Activated naive CD8-positive, alpha-beta T cell treated with anti-CD3 and anti-CD28 coated beads, Interleukin-2, amount 50 U/mL, for 24 hours (primary cell): Measurements from ENCODE around the gene ADAMTS9.

Source experiments
- ATAC-seq: fragments of 150-1000 bp; cut with Tn5 transposase; one replicate; pipeline ENCODE4 v1.10.0; 2021
- DNase-seq: peaks from one replicate; pipeline ENCODE4 v3.0.0; 2021
- H3K27ac Mint-ChIP-seq: one replicate; pipeline ENCODE4 v1.8.0; 2021; ENCODE audit warnings: mild to moderate bottlenecking, mixed read lengths
- H3K27me3 Mint-ChIP-seq: one replicate; pipeline ENCODE4 v1.8.0; 2021; ENCODE audit warnings: mixed read lengths
- H3K36me3 Mint-ChIP-seq: one replicate; pipeline ENCODE4 v1.8.0; 2021; ENCODE audit warnings: low read depth, mixed read lengths
- H3K4me1 Mint-ChIP-seq: one replicate; pipeline ENCODE4 v1.8.0; 2021; ENCODE audit warnings: mixed read lengths
- H3K4me3 Mint-ChIP-seq: one replicate; pipeline ENCODE4 v1.8.0; 2021; ENCODE audit warnings: mild to moderate bottlenecking, moderate library complexity, mixed read lengths
- H3K9me3 Mint-ChIP-seq: one replicate; pipeline ENCODE4 v1.8.0; 2021; ENCODE audit warnings: mixed read lengths

ADAMTS9 gene

DNA sequence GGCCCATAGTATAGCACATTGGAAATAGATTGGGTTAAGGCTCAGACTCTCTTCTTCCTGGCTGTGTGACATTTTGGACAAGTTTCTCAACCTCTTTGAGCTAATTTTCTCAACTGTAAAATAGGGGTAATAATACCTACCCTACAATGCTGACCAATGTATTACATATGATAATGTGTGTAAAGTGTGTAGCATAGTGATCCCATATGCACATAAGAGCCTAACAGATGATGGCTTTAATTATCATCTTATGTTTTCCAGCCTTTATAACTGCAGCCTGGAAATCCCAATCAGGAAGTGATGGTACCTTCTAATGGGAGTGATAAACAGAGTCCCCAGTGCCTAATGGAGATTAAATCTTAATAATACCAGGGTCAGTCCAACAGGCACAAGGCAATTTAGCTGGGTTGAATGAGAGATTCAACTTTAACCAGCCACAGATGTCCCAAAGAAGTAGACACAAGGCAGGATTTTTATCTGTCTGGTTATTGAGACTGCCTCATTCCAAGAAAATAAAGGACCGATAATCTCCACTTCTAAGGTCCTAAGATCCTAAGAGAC, 12.0 kb downstream of the ADAMTS9 start:
- ATAC-seq (no peak), DNase-seq (no peak)
- no peaks in the 10 kb centered on the region for H3K27me3 Mint-ChIP-seq
- no peak overlapping the region for H3K4me3 Mint-ChIP-seq
- H3K4me1 Mint-ChIP-seq = no peaks in the 10 kb centered on the region
- H3K27ac Mint-ChIP-seq = no peak overlapping the region
- H3K9me3 Mint-ChIP-seq = no peaks in the 10 kb centered on the region
- no peaks in the 10 kb centered on the region for H3K36me3 Mint-ChIP-seq

DNA sequence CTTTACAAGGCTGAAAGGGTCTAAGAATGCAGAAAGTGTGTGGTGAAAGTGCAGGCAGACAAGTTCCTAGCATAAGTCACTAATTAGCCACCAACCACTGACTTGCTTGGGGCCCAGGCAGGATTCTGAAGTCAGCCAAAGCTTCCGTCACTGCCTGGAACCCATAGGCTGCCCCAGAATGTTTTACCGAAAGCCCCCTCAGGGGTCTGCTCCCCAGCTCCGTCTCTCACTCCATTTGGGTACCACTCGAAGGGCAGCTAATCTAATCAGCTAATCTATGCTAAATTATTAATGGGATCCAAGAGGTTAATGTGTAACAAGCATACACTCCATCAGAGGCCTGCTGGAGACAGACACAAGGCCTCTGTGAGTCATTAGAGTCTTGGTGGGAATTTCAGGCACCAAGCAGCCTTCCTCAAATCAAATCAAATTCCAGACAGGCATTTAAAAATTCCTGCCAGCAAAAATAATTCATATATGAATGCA, 13.2 kb downstream of the ADAMTS9 start:
- ATAC-seq = no peak
- no peak for DNase-seq
- Mint-ChIP-seq H3K9me3 (no peaks in the 10 kb centered on the region), H3K27ac (no peak overlapping the region), H3K4me3 (no peak overlapping the region), H3K27me3 (no peaks in the 10 kb centered on the region), H3K36me3 (no peaks in the 10 kb centered on the region), H3K4me1 (no peaks in the 10 kb centered on the region)

DNA sequence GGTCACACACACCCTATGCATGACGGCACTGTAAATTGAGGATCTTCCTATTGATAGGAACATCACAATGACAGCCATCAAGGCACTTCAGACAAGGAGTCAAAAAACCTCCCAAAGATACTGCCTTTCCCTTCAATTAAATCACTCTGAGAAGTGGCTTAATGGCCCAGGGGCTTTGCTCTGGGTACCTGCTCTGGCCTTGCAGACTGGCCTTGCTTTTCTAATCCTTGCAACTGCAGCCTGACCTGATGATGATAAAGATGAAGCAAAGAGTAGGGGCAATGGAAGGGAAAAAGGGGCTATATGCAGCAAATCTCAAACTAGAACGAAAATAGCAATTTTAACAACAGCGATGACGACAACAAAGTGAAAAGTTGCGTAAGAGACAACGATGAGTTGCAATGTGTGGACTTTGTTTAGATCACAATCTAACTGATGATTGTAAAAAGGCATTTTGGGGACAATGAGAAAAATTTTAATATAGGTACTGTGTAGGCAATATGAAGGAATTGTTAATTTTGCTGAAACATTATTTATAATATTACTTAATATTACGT, 14.6 kb downstream of the ADAMTS9 start:
- ATAC-seq (no peak), DNase-seq (no peak)
- H3K27ac Mint-ChIP-seq = no peak overlapping the region

DNA sequence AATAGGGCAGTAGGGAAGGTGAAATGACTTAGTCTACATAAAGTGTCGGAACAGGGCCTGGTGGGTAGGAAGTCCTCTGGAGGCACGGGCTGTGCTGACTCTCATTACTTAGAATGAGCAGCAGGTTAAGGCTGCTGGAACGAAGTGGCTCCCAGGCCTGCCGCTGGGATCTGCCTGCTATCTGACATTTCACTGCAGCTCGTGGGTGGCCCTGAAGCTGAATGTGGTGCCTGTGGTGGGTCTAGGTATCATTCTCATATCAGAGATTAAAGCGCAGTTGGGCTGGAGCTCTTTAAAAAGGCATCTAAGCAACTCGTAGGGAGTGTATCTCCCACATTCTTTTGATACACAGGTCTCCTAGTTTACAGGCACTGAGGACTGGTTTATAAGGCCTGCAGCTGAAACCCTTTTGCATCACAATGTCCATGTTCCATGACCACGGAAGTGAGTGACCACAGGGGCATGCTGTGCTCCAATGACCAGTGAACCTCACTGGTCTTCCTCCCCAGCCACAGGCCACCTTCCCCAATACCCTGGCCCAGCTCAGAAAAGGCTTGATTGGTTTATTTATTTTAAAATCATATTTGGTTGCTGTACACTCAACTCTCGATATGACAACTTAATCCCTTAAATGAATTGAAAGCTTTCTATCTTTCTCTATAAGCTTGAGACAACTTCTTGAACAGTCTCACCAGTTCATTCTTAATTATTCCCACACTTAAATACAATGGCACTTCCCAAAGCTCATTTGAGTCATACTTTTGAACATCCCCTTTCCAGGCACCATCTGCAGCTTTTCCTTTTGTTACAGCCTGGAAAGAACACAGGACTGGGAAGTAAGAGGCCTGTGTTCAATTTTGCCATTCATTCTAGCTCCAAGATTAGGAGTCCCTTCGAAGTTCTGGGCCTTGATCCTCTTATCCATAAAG, 19.0 kb downstream of the ADAMTS9 start:
- H3K9me3 Mint-ChIP-seq = no peaks in the 10 kb centered on the region
- no peaks in the 10 kb centered on the region for H3K4me1 Mint-ChIP-seq
- no peak for ATAC-seq
- no peak overlapping the region for H3K4me3 Mint-ChIP-seq
- no peak for DNase-seq
- no peak overlapping the region for H3K27ac Mint-ChIP-seq
- no peaks in the 10 kb centered on the region for H3K27me3 Mint-ChIP-seq
- no peaks in the 10 kb centered on the region for H3K36me3 Mint-ChIP-seq

More for the DNA sequence above, 14.6 kb downstream of the ADAMTS9 start:
- no peak overlapping the region for H3K4me3 Mint-ChIP-seq
- H3K4me1 Mint-ChIP-seq = no peaks in the 10 kb centered on the region
- H3K27me3 Mint-ChIP-seq = no peaks in the 10 kb centered on the region
- no peaks in the 10 kb centered on the region for H3K36me3 Mint-ChIP-seq
- H3K9me3 Mint-ChIP-seq = no peaks in the 10 kb centered on the region

DNA sequence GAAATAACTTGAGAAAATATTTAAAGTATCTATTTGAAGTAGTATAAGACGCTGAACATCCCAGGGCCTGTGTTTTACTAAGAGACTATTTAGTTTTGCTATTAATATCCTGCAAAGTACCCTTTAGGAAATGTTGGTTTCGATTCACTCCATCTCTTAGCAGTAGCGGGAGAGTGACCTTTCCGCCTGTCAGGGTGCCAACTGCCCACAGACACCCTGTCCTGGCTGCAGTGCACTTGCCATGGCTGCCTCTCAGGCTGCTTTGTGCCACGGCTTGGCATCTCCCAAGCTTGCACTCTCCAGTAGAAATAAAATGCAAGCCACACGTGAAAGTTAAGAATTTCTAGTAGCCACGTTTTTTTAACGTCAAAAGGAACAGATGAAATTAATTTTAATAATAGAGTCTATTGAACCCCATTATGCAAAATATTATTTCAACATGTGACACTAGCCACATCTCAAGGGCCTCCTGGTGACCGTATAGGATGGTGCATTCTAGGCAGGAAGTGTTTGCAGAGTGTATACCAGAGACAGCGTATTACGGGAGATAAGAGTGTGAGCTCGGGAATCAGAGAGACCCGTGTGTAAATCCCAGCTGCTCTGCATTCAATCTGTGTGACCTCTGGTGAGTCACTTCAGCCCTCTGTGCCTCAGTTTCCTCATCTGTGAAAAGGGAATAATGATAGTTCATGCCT, 19.8 kb downstream of the ADAMTS9 start:
- H3K27ac Mint-ChIP-seq = no peak overlapping the region
- H3K27me3 Mint-ChIP-seq = no peaks in the 10 kb centered on the region
- DNase-seq = no peak
- ATAC-seq = no peak
- no peaks in the 10 kb centered on the region for H3K9me3 Mint-ChIP-seq
- H3K4me1 Mint-ChIP-seq = no peaks in the 10 kb centered on the region
- H3K4me3 Mint-ChIP-seq = no peak overlapping the region
- H3K36me3 Mint-ChIP-seq = no peaks in the 10 kb centered on the region

DNA sequence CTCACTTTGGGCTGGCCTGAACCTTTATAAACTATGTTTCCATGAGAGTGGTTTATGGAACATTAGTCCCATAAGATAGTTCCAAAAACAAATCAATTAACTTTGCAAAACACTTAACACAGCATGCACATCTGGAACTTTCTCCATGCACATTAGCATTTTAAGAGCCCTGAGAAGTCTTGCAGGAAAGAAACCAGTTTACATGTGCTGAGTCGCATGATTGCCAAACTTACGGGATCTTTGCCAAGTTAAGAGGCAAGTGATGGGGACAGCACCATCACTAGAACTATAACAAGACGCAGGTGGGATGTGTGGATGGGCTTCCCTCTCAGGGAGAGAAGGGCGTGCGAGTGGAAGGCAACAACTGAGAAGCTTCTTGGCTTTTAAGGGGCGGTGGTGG, 20.7 kb downstream of the ADAMTS9 start:
- no peak for ATAC-seq
- H3K27me3 Mint-ChIP-seq = no peaks in the 10 kb centered on the region

DNA sequence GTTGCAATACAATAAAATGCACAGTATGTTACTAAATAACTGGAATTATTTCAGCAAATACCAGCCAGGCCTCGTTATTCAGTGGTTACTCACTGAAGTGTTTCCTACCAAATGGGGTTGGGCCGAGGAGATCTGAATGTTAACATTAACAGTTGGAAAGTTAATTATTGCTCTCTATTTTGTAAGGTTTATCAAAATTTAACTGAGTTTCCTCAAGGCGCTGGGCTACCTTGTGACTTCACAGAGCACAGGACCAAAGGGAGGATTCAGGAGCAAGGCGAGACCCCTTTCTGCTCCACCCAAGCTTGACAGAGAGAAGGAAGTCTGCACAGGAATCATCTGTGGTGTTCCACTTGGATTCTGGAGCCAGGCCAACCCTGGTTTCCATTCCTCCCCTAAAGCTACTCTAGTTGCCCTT, 21.6 kb downstream of the ADAMTS9 start:
- Mint-ChIP-seq H3K4me1 (no peaks in the 10 kb centered on the region), H3K27ac (no peak overlapping the region), H3K27me3 (no peaks in the 10 kb centered on the region), H3K4me3 (no peak overlapping the region), H3K9me3 (peaks cover 13% of the 10 kb centered on the region), H3K36me3 (no peaks in the 10 kb centered on the region)
- ATAC-seq (no peak), DNase-seq (no peak)

More for the DNA sequence above, 20.7 kb downstream of the ADAMTS9 start:
- H3K9me3 Mint-ChIP-seq = peaks cover 6% of the 10 kb centered on the region
- H3K27ac Mint-ChIP-seq = no peak overlapping the region
- no peak overlapping the region for H3K4me3 Mint-ChIP-seq
- DNase-seq = no peak
- H3K4me1 Mint-ChIP-seq = no peaks in the 10 kb centered on the region
- H3K36me3 Mint-ChIP-seq = no peaks in the 10 kb centered on the region

DNA sequence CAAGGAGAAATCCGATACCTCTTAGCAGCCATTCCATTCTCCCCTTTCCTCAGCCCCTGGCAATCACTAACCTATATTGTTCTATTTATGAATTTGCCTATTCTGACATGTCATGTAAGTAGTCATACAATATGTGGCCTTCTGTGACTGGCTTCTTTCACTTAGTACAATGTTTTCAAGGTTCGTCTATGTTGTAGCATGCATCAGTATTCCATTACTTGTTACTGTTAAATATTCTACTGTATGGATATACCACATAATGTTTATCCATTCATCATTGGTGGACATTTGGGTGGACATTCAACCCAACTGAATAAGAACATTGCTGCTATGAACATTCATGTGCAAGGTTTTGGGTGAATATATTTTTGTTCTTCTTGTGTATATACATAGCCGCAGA, 23.4 kb downstream of the ADAMTS9 start:
- Mint-ChIP-seq H3K4me3 (no peak overlapping the region), H3K27ac (no peak overlapping the region), H3K27me3 (no peaks in the 10 kb centered on the region), H3K9me3 (peaks cover 14% of the 10 kb centered on the region), H3K4me1 (no peaks in the 10 kb centered on the region), H3K36me3 (no peaks in the 10 kb centered on the region)
- ATAC-seq (no peak), DNase-seq (no peak)

DNA sequence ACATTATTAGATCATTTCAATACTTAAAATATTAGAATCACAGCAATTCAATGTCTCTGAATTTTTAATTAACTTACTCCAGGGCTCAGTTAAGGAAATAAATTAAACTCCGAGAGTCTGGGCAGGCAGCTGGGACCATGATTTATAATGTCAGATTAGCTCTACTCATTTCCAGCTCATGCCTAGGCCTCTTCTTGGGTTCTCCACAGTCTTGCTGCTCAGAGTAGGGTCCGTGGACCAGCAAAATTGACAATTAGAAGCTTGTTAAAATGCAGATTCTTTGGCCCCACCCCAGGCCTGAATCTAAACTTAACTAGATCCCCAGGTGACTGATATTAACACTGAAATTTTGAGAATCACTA, 28.2 kb downstream of the ADAMTS9 start:
- Mint-ChIP-seq H3K36me3 (no peaks in the 10 kb centered on the region), H3K27ac (no peak overlapping the region), H3K9me3 (peaks cover 14% of the 10 kb centered on the region), H3K27me3 (no peaks in the 10 kb centered on the region), H3K4me1 (no peaks in the 10 kb centered on the region), H3K4me3 (no peak overlapping the region)
- DNase-seq = no peak
- no peak for ATAC-seq

DNA sequence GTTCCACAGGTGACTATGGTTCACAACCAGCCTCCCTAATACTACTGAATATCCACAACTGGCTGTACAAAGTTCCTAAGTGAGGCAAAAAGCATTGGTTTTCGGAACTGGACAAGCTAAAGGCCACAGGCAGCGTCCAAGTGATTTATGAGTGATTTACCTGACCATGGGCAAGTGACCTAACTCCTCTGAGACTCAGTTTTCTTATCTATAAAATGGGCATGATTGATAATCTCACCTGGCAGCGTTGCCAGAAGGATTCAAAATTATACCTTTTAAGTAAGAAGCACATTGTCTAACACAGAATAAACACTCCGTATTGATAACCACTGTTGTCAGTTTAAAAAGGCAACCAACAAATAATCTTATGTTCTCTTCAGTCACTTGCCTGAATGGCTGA, 29.8 kb downstream of the ADAMTS9 start:
- no peaks in the 10 kb centered on the region for H3K27me3 Mint-ChIP-seq
- H3K9me3 Mint-ChIP-seq = peaks cover 14% of the 10 kb centered on the region
- H3K4me1 Mint-ChIP-seq = no peaks in the 10 kb centered on the region
- no peak overlapping the region for H3K4me3 Mint-ChIP-seq
- H3K36me3 Mint-ChIP-seq = no peaks in the 10 kb centered on the region
- no peak for ATAC-seq
- DNase-seq = no peak
- no peak overlapping the region for H3K27ac Mint-ChIP-seq

DNA sequence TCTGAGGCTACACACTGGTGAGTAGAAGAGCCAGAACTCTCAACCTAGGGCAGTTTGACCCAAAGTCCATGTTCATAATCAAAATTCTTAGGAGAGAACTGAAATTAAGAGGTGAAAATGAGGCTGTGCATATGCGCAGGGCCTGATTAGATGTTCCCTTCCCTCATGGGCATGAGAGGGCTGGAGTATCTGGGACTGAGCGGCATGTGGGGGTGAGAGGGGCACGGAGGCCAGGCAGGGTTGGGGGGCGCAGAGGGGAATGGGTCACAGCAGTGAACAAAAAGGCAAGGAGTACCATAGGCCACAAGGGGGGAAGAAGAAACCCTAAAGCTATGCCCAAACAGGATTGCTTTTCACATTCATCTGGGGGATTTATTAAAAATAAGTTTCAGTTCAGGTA, 31.3 kb downstream of the ADAMTS9 start:
- Mint-ChIP-seq H3K9me3 (peaks cover 4% of the 10 kb centered on the region), H3K4me3 (no peak overlapping the region), H3K27me3 (no peaks in the 10 kb centered on the region), H3K4me1 (no peaks in the 10 kb centered on the region), H3K27ac (no peak overlapping the region), H3K36me3 (no peaks in the 10 kb centered on the region)
- ATAC-seq (no peak), DNase-seq (no peak)

DNA sequence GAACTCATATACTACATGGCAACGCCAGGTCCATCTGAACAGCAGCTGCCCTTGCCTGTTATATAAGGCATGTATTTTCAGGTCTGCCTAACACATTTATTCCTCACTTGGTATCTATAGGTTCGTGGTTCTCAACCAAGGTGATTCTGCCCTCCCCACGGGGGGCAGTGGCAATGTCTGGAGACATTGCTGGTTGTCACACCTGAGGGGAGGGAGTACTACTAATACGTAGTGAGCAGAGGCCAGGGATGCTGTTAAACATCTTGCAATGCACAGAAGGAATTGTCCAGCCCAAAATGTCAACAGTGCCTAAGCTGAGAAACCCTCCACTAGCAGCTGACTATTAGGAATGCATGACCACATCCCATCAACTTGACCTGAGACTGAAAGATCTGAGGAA, 32.6 kb downstream of the ADAMTS9 start:
- Mint-ChIP-seq H3K4me1 (no peaks in the 10 kb centered on the region), H3K4me3 (no peak overlapping the region), H3K36me3 (no peaks in the 10 kb centered on the region), H3K27me3 (no peaks in the 10 kb centered on the region), H3K27ac (no peak overlapping the region), H3K9me3 (no peaks in the 10 kb centered on the region)
- no peak for DNase-seq
- no peak for ATAC-seq

DNA sequence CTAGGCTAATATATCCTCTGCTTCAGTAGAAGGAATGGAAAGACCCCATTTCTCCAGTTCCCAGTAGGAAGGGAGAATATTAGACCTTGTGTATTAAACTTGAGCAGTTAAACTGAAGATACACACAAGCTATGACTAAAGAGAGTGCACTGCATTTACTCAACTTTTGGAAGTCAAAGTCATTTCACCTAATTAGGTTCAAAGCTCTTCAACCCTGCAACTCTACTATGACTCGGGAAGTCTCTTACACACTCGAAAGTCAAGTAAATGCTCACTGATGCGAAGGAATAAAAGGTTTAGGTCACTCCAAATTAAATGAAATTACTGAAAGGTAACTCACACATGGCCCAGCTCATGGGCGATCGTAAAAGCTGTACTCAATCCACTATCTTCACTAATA, 33.8 kb downstream of the ADAMTS9 start:
- no peaks in the 10 kb centered on the region for H3K36me3 Mint-ChIP-seq
- H3K4me1 Mint-ChIP-seq = no peaks in the 10 kb centered on the region
- no peaks in the 10 kb centered on the region for H3K27me3 Mint-ChIP-seq
- H3K9me3 Mint-ChIP-seq = no peaks in the 10 kb centered on the region
- ATAC-seq (no peak), DNase-seq (no peak)
- no peak overlapping the region for H3K4me3 Mint-ChIP-seq
- no peak overlapping the region for H3K27ac Mint-ChIP-seq

DNA sequence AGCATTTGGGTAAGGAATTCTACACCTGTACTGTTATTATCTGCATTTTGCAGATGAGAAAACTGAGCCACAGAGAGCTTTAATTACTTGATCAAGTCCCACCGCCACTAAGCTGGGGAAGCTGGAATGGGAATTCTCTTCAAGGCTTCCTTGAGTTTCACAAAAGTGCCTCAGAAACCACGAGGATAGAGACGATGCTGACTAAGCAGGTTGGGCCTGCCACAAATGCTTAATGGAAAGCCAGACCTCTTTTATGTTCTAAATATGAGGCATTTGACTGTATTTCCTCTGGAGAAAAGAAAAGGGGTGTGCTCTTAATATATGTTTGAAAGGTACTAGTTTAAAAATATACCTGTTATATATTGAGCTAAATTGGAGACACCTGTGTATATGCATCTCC, 34.7 kb downstream of the ADAMTS9 start:
- Mint-ChIP-seq H3K9me3 (no peaks in the 10 kb centered on the region), H3K36me3 (no peaks in the 10 kb centered on the region), H3K27me3 (no peaks in the 10 kb centered on the region), H3K4me1 (no peaks in the 10 kb centered on the region), H3K27ac (no peak overlapping the region), H3K4me3 (no peak overlapping the region)
- DNase-seq (no peak), ATAC-seq (no peak)
